Hematopoietic multipotent progenitor cell treated with erythropoietin and hydrocortisone succinate and interleukin-3 and kit ligand, for 6 days (in vitro differentiated cells): Measurements from ENCODE around the gene ATP2C2.
"Not testable (repeated sequence)": the region's sequence is repeated elsewhere in the genome, so short reads cannot be mapped to it uniquely, and the experiment has no call there.

Experiments used
- DNase-seq: peaks from one replicate; pipeline ENCODE4 v3.0.0-alpha.2; 2015

Gene ATP2C2

GRCh38 chr16:84367750-84368307 lies 509 bp upstream of the ATP2C2 start:
- DNase-seq, result no peak

GRCh38 chr16:84369105-84369504 lies 767 bp downstream of the ATP2C2 start:
- DNase-seq, result no peak

GRCh38 chr16:84369938-84370627 lies 1.7 kb downstream of the ATP2C2 start:
- DNase-seq, result no peak

- DNase-seq, result no peak
Measured at GRCh38 chr16:84370723-84371552, 2.6 kb downstream of the ATP2C2 start.

- no peak for DNase-seq
Measured at GRCh38 chr16:84371553-84371865, 3.2 kb downstream of the ATP2C2 start.

- no peak for DNase-seq
Measured at GRCh38 chr16:84373907-84374489, 5.7 kb downstream of the ATP2C2 start.

GRCh38 chr16:84378099-84378498 lies 9.8 kb downstream of the ATP2C2 start:
- DNase-seq, result no peak

- no peak for DNase-seq
Measured at GRCh38 chr16:84378567-84378966, 10.2 kb downstream of the ATP2C2 start.

- no peak for DNase-seq
Measured at GRCh38 chr16:84379008-84379708, 10.8 kb downstream of the ATP2C2 start.

GRCh38 chr16:84379709-84380362 lies 11.5 kb downstream of the ATP2C2 start:
- no peak for DNase-seq

GRCh38 chr16:84380405-84380804 lies 12.1 kb downstream of the ATP2C2 start:
- peak; percentile 54 for DNase-seq

GRCh38 chr16:84382396-84382795 lies 14.1 kb downstream of the ATP2C2 start:
- no peak for DNase-seq

GRCh38 chr16:84383106-84383505 lies 14.8 kb downstream of the ATP2C2 start:
- DNase-seq, result no peak

GRCh38 chr16:84386047-84386446 lies 17.7 kb downstream of the ATP2C2 start:
- DNase-seq, result no peak

GRCh38 chr16:84387021-84387420 lies 18.7 kb downstream of the ATP2C2 start:
- DNase-seq, result no peak

- no peak for DNase-seq
Measured at GRCh38 chr16:84390131-84390785, 21.9 kb downstream of the ATP2C2 start.

- DNase-seq, result no peak
Measured at GRCh38 chr16:84391151-84392030, 23.1 kb downstream of the ATP2C2 start.

- no peak for DNase-seq
Measured at GRCh38 chr16:84392031-84392360, 23.7 kb downstream of the ATP2C2 start.

- DNase-seq, result not testable (repeated sequence)
Measured at GRCh38 chr16:84396082-84396481, 27.7 kb downstream of the ATP2C2 start.

GRCh38 chr16:84396537-84397008 lies 28.2 kb downstream of the ATP2C2 start:
- DNase-seq, result no peak

- DNase-seq, result no peak
Measured at GRCh38 chr16:84397090-84397489, 28.8 kb downstream of the ATP2C2 start.
